Heart right ventricle (tissue), 16 donors: ENCODE data around the gene PLEKHM3. TPM values are rescaled to one million over a fixed set of nuclear protein-coding genes. Genes with fewer than 3 reads are reported as not detected.

ENCODE experiments used
- ATAC-seq, 8 donors: fragments of 200-7000 bp; cut with Tn5 transposase; one replicate each; pipeline ENCODE4 v1.9.1; 2020; ENCODE audit warnings: mild to moderate bottlenecking in 8 of 8, moderate library complexity in 8 of 8, moderate number of reproducible peaks in 1 of 8
- DNase-seq, 2 donors: peaks; one replicate each; pipeline ENCODE4 v3.0.0-alpha.2; 2020
- H3K27ac ChIP-seq, 10 donors: fragments of 200-600 bp; sonication (generic) in 2 of 10; one replicate each; pipeline versions ENCODE4 v1.5.0 to v1.8.0; 2020 to 2022; ENCODE audit warnings: mild to moderate bottlenecking in 3 of 10
- H3K27me3 ChIP-seq, 7 donors: fragments of 200-600 bp; one replicate each; pipeline ENCODE4 v1.8.0; 2021 to 2022; ENCODE audit warnings: mild to moderate bottlenecking in 2 of 7
- H3K36me3 ChIP-seq, 9 donors: fragments of 200-600 bp; sonication (generic) in 1 of 9; one replicate each; pipeline versions ENCODE4 v1.5.0 to v1.8.0; 2020 to 2022; ENCODE audit warnings: mild to moderate bottlenecking in 2 of 9
- H3K4me1 ChIP-seq, 9 donors: fragments of 200-600 bp; sonication (generic) in 1 of 9; one replicate each; pipeline versions ENCODE4 v1.5.0 to v1.8.0; 2020 to 2022; ENCODE audit warnings: mild to moderate bottlenecking in 4 of 9
- H3K4me3 ChIP-seq, 10 donors: fragments of 200-600 bp; sonication (generic) in 2 of 10; one replicate each; pipeline versions ENCODE4 v1.5.0 to v1.8.0; 2020 to 2022; ENCODE audit warnings: mild to moderate bottlenecking in 7 of 10, moderate library complexity in 2 of 10
- H3K9me3 ChIP-seq, 11 donors: fragments of 200-600 bp in 10 of 11; sonication (generic) in 2 of 11; one replicate each; pipeline versions ENCODE4 v1.5.0 to v1.8.0; 2013 to 2022; ENCODE audit warnings: mild to moderate bottlenecking in 2 of 11, control low read depth in 1 of 11, moderate library complexity in 1 of 11
- CTCF ChIP-seq, 9 donors: fragments of 200-600 bp; sonication (generic) in 2 of 9; IDR thresholded peaks; one replicate each; pipeline versions ENCODE4 v1.5.0 to v1.8.0; 2021 to 2022; ENCODE audit warnings: antibody characterized with exemption in 9 of 9, mild to moderate bottlenecking in 5 of 9, moderate library complexity in 1 of 9
- WGBS, 2 donors: extraction: QIAGEN DNeasy Blood & Tissue Kit; methylation state at CpG; one replicate each; pipeline ENCODE4 v1.1.7; 2013; ENCODE audit warnings: inconsistent platforms in 1 of 2; 5-methylcytosine and 5-hydroxymethylcytosine counted together
- intact Hi-C, 10 donors: fragments of 100-400 bp; cut with DNase I; formaldehyde crosslinking; loops; one replicate each; pipeline versions ENCODE4 v1.11.1 to v1.14.2; 2022
- polyA plus RNA-seq, 2 donors: library from polyadenylated mRNA; stranded (reverse); fragments of 200-250 nt; gene quantifications; one replicate each; pipeline ENCODE4 v1.2.3, GENCODE V29; 2013
- total RNA-seq, 10 donors: library from RNA; stranded (reverse); fragmentation: NEBNext Ultra II Directional in 3 of 10; extraction: Animal tissue kit (Norgen Biotek cat#: 25700) in 3 of 10; gene quantifications; one replicate each; pipeline versions ENCODE4 v1.2.1 to v1.2.4, GENCODE V29; 2021 to 2023
- donor health status: Arrhythmogenic right ventricular cardiomyopathy.
- donor health status: ischemic (EF 13 %, LVEDD 7.1; RV severe dilation, severe dysfunction).
- donor health status: healthy with polysubstance abuse.
- donor health status: DM: no; HTN: yes; CAD: no.
- donor health status: DM: no; HTN: no; CAD: no.
- donor health status: ischemic (EF 25% LVEDD 6.9; RV normal size, moderate dysfunction).
- donor health status: ischemic (EF 25% LVEDD 5.7; RV mildly dilated, moderate dysfunction).
- donor health status: healthy.
- donor health status: DM: yes; HTN: yes; CAD: no.
- donor health status: Ischemic cardiomyopathy.
- donor health status: ischemic (EF 35%, LVEDD 5.7; RV mildly dilated, moderate dysfunction).
- donor health status: nonischemic (EF 11% LVEDD 7.7; RV severe dilation, severe dysfunction).
- donor health status: DM: yes; HTN: yes; CAD: no.
- donor health status: PGD.
- donor health status: ischemic (EF 29% LVEDD 5.4; RV normal size, mild dysfunction).
- donor health status: nonischemic (EF 23%, LVEDD 6.1; RV moderate dilation, normal function).

The PLEKHM3 gene
- total and polyA plus RNA-seq, 12 donors = 2.5 to 16.2 (median 14.9) TPM

- H3K27me3 ChIP-seq = no peaks in the 10 kb centered on the region
- 96% methylated on average over 2 of the region's 2 CpGs for WGBS, 2 donors
Observed at GRCh38 chr2:207871911-207872310, 153.4 kb downstream of the PLEKHM3 start.

GRCh38 chr2:207871506-207871905, 153.8 kb downstream of the PLEKHM3 start:
- H3K9me3 ChIP-seq = no peaks in the 10 kb centered on the region
- TF ChIP-seq CTCF (IDR thresholded peaks at IDR 0.05) = no peak
- DNase-seq (no peak), ATAC-seq (no peak)
- no peaks in the 10 kb centered on the region for H3K27me3 ChIP-seq
- H3K36me3 ChIP-seq = peaks cover 0 to 6% (median 0%) of the 10 kb centered on the region in 9 donors
- no peak overlapping the region for H3K4me3 ChIP-seq
- WGBS, 2 donors = 93 to 95% methylated on average over 1 of the region's 1 CpG
- intact Hi-C loops = no loop called here
- peaks cover 0 to 19% (median 0%) of the 10 kb centered on the region in 9 donors for H3K4me1 ChIP-seq
- no peak overlapping the region for H3K27ac ChIP-seq

More at GRCh38 chr2:207871911-207872310, 153.4 kb downstream of the PLEKHM3 start:
- ATAC-seq (no peak), DNase-seq (no peak)
- intact Hi-C loops = no loop called here
- no peak overlapping the region for H3K27ac ChIP-seq
- no peak for TF ChIP-seq CTCF (IDR thresholded peaks at IDR 0.05)
- H3K36me3 ChIP-seq = peaks cover 0 to 3% (median 0%) of the 10 kb centered on the region in 9 donors
- peaks cover 0 to 19% (median 0%) of the 10 kb centered on the region in 9 donors for H3K4me1 ChIP-seq
- no peak overlapping the region for H3K4me3 ChIP-seq
- no peaks in the 10 kb centered on the region for H3K9me3 ChIP-seq

GRCh38 chr2:207870814-207871213, 154.5 kb downstream of the PLEKHM3 start:
- intact Hi-C loops = no loop called here
- ATAC-seq (no peak), DNase-seq (no peak)
- no peaks in the 10 kb centered on the region for H3K9me3 ChIP-seq
- no peak overlapping the region for H3K4me3 ChIP-seq
- no peaks in the 10 kb centered on the region for H3K27me3 ChIP-seq
- H3K27ac ChIP-seq = peak overlapping the region in 1 of 10 donors; percentile 11
- 95 to 96% methylated on average over 4 of the region's 4 CpGs for WGBS, 2 donors
- H3K36me3 ChIP-seq = peaks cover 0 to 6% (median 0%) of the 10 kb centered on the region in 9 donors
- H3K4me1 ChIP-seq = peaks cover 0 to 19% (median 0%) of the 10 kb centered on the region in 9 donors
- TF ChIP-seq CTCF (IDR thresholded peaks at IDR 0.05) = no peak

GRCh38 chr2:207869784-207870778, 155.2 kb downstream of the PLEKHM3 start:
- TF ChIP-seq CTCF (IDR thresholded peaks at IDR 0.05) = no peak
- 78 to 97% methylated on average over 7 of the region's 7 CpGs for WGBS, 2 donors
- DNase-seq = no peak
- Histone ChIP-seq H3K9me3 (no peaks in the 10 kb centered on the region), H3K36me3 (peaks cover 0 to 6% (median 0%) of the 10 kb centered on the region in 9 donors), H3K27ac (peak overlapping the region in 1 of 10 donors; percentile 11), H3K27me3 (no peaks in the 10 kb centered on the region), H3K4me1 (peaks cover 0 to 19% (median 0%) of the 10 kb centered on the region in 9 donors), H3K4me3 (no peak overlapping the region)
- ATAC-seq = no peak
- intact Hi-C loops = no loop called here
